Large intestine (tissue), 12 donors: ENCODE results near the gene PSMD10. TPM values are rescaled to one million over a fixed set of nuclear protein-coding genes. Genes with fewer than 3 reads are reported as not detected.

ENCODE experiments used
- DNase-seq, 2 donors: peaks; one replicate each; pipeline versions ENCODE4 v3.0.0 to v3.0.0-alpha.2; 2013
- H3K27ac ChIP-seq: one replicate; pipeline ENCODE4 v1.5.1; 2013; ENCODE audit warnings: low read length
- H3K27me3 ChIP-seq: 2 replicates; pipeline ENCODE4 v1.6.1; 2013; ENCODE audit warnings: low read length; ENCODE audit not compliant: control insufficient read depth, insufficient read depth
- H3K36me3 ChIP-seq: 2 replicates; pipeline ENCODE4 v1.6.1; 2013; ENCODE audit warnings: low read length; ENCODE audit not compliant: control insufficient read depth, insufficient read depth
- H3K4me1 ChIP-seq: one replicate; pipeline ENCODE4 v1.6.1; 2013; ENCODE audit warnings: low read length; ENCODE audit not compliant: control insufficient read depth, insufficient read depth
- H3K4me3 ChIP-seq: one replicate; pipeline ENCODE4 v1.5.1; 2013; ENCODE audit warnings: low read length
- H3K9me3 ChIP-seq: one replicate; pipeline ENCODE4 v1.6.1; 2013; ENCODE audit warnings: mild to moderate bottlenecking, low read depth, low read length, moderate library complexity; ENCODE audit not compliant: control insufficient read depth
- WGBS: methylation state at CpG from one replicate; pipeline ENCODE4 v1.1.5; 2013; ENCODE audit warnings: low lambda C conversion rate; ENCODE audit not compliant: insufficient coverage; 5-methylcytosine and 5-hydroxymethylcytosine counted together
- long read RNA-seq, 11 donors: transcript quantifications; one replicate each; lab custom pipeline, GENCODE V29; 2026
- polyA plus RNA-seq: library from polyadenylated mRNA; unstranded; fragments of 120-200 nt; gene quantifications from one replicate; pipeline ENCODE4 v1.2.1, GENCODE V29; 2013

PSMD10 gene, protein sequence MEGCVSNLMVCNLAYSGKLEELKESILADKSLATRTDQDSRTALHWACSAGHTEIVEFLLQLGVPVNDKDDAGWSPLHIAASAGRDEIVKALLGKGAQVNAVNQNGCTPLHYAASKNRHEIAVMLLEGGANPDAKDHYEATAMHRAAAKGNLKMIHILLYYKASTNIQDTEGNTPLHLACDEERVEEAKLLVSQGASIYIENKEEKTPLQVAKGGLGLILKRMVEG
- 57.8 TPM for polyA plus RNA-seq
- long read RNA-seq, donor 1, transcript PSMD10-201 (5 exons, 1,546 nt): major isoform, 23 of 26 reads
- long read RNA-seq, donor 1, partial matches to known transcripts: 0 of 26 reads
- long read RNA-seq, donor 1, other reads (novel, unspliced or antisense): 0 of 26 reads
- long read RNA-seq, donor 2, transcript PSMD10-204 (5 exons, 768 nt): minor isoform, 9 of 89 reads
- long read RNA-seq, donor 2, transcript PSMD10-201 (5 exons, 1,546 nt): major isoform, 51 of 89 reads
- long read RNA-seq, donor 2, partial matches to known transcripts: 18 of 89 reads
- long read RNA-seq, donor 2, other reads (novel, unspliced or antisense): 10 of 89 reads
- long read RNA-seq, donor 3, transcript PSMD10-201 (5 exons, 1,546 nt): major isoform, 58 of 98 reads
- long read RNA-seq, donor 3, partial matches to known transcripts: 29 of 98 reads
- long read RNA-seq, donor 3, other reads (novel, unspliced or antisense): 5 of 98 reads
- long read RNA-seq, donor 4, transcript PSMD10-201 (5 exons, 1,546 nt): major isoform, 8 of 8 reads
- long read RNA-seq, donor 4, partial matches to known transcripts: 0 of 8 reads
- long read RNA-seq, donor 4, other reads (novel, unspliced or antisense): 0 of 8 reads
- long read RNA-seq, donor 5, transcript PSMD10-201 (5 exons, 1,546 nt): major isoform, 25 of 33 reads
- long read RNA-seq, donor 5, partial matches to known transcripts: 5 of 33 reads
- long read RNA-seq, donor 5, other reads (novel, unspliced or antisense): 0 of 33 reads
- long read RNA-seq, donor 6, transcript PSMD10-201 (5 exons, 1,546 nt): major isoform, 33 of 35 reads
- long read RNA-seq, donor 6, partial matches to known transcripts: 0 of 35 reads
- long read RNA-seq, donor 6, other reads (novel, unspliced or antisense): 0 of 35 reads
- long read RNA-seq, donor 7, transcript PSMD10-201 (5 exons, 1,546 nt): major isoform, 16 of 18 reads
- long read RNA-seq, donor 7, partial matches to known transcripts: 0 of 18 reads
- long read RNA-seq, donor 7, other reads (novel, unspliced or antisense): 0 of 18 reads
- long read RNA-seq, donor 8, transcript PSMD10-201 (5 exons, 1,546 nt): major isoform, 57 of 94 reads
- long read RNA-seq, donor 8, partial matches to known transcripts: 36 of 94 reads
- long read RNA-seq, donor 8, other reads (novel, unspliced or antisense): 0 of 94 reads
- long read RNA-seq, donor 9, transcript PSMD10-201 (5 exons, 1,546 nt): major isoform, 47 of 82 reads
- long read RNA-seq, donor 9, transcript PSMD10-204 (5 exons, 768 nt): minor isoform, 8 of 82 reads
- long read RNA-seq, donor 9, partial matches to known transcripts: 19 of 82 reads
- long read RNA-seq, donor 9, other reads (novel, unspliced or antisense): 7 of 82 reads
- long read RNA-seq, donor 10, transcript PSMD10-201 (5 exons, 1,546 nt): major isoform, 29 of 51 reads
- long read RNA-seq, donor 10, transcript PSMD10-204 (5 exons, 768 nt): minor isoform, 6 of 51 reads
- long read RNA-seq, donor 10, partial matches to known transcripts: 11 of 51 reads
- long read RNA-seq, donor 10, other reads (novel, unspliced or antisense): 5 of 51 reads
- long read RNA-seq, donor 11, transcript PSMD10-201 (5 exons, 1,546 nt): major isoform, 24 of 31 reads
- long read RNA-seq, donor 11, partial matches to known transcripts: 0 of 31 reads
- long read RNA-seq, donor 11, other reads (novel, unspliced or antisense): 6 of 31 reads

GRCh38 chrX:108091264-108091877 is at the start of gene PSMD10, which contains the start of gene ATG4A:
Gene PSMD10, minus strand, starts transcription at chrX:108091542. Its CDS starts 22 bp downstream, at chrX:108091520.
Gene ATG4A, plus strand, starts transcription at chrX:108091778. Its CDS starts 49 bp downstream, at chrX:108091827.
- peaks cover 3% of the 10 kb centered on the region for H3K4me1 ChIP-seq
- no peaks in the 10 kb centered on the region for H3K9me3 ChIP-seq
- no CpG with 5 or more reads among the region's 47 CpGs for WGBS
- H3K4me3 ChIP-seq: peak within 1 kb of the TSS; percentile 73
- peak; percentile 96 to 97 for DNase-seq
- H3K36me3 ChIP-seq: peaks cover 10% of the 10 kb centered on the region
- peak within 1 kb of the TSS; percentile 85 for H3K27ac ChIP-seq
- no peaks in the 10 kb centered on the region for H3K27me3 ChIP-seq

DNA sequence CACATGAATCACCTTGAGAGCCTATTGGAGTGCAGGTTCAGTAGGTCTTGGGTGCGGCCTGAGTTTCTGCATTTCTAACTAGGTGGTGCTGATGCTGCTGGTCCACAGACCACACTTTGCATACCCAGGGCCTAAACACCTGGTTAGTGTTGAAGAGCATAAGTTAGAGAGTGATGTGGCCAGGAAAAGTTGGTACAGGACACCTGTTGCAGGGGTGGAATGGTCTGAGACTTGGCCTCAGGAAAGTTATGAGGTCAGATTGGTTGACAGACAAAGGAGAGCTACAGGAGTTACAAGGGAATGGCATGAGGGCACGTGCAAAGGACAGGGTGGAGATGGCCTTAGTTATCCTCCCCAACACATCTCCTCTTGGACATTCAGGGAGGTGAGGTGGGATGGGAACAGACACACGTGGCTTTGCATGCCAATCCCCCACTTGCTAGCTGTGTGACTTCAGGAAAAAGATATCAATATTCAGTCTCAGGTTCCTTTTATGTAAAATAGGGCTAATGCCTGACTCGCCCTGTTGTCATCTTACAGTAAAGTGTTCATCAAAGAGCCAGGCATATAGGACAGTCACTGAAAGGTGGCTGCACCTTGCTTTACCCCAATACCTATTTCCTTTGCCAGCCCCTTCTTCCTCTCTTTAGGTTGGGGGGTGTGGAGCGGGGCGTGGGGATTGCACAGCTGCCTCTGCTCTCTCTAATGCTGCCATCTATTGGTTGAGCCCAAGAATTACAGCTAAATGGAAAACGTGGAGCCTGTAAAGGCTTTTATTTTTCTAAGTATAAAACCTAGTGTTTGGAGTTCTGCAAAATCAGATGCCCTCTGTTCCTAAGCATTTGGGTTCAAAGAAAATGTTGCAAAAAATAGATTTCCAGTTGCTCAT is 47.7 kb upstream of the PSMD10 start:
- H3K36me3 ChIP-seq: peaks cover 20% of the 10 kb centered on the region
- no peak overlapping the region for H3K4me3 ChIP-seq
- no peaks in the 10 kb centered on the region for H3K4me1 ChIP-seq
- no peaks in the 10 kb centered on the region for H3K9me3 ChIP-seq
- H3K27ac ChIP-seq: no peak overlapping the region
- H3K27me3 ChIP-seq: no peaks in the 10 kb centered on the region
- no peak for DNase-seq
- WGBS: no CpG with 5 or more reads among the region's 7 CpGs

DNA sequence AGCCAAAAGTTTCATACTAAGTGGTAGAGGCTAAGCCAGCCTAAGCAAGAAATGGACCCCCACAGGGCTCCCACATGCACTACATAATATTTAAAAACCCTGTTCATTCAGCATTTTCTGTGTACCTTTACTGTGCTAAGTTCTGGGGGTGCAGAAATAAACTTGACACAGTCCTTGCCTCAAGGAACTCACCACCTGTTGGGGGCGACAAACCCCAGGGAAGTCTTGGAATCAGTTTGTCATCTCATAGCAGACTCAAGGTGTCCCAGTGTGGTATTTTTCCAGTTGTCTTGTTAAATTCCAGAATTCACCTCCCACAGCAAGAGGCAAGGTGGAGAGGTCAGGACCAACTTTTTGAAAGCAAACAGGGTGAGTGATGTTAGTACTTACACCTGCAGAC is 43.4 kb upstream of the PSMD10 start:
- no CpG with 5 or more reads among the region's 1 CpG for WGBS
- Histone ChIP-seq H3K9me3 (no peaks in the 10 kb centered on the region), H3K36me3 (peaks cover 26% of the 10 kb centered on the region), H3K4me3 (no peak overlapping the region), H3K27ac (no peak overlapping the region), H3K4me1 (no peaks in the 10 kb centered on the region), H3K27me3 (no peaks in the 10 kb centered on the region)
- no peak for DNase-seq

- WGBS: no CpG with 5 or more reads among the region's 2 CpGs
- no peaks in the 10 kb centered on the region for H3K27me3 ChIP-seq
- no peaks in the 10 kb centered on the region for H3K4me1 ChIP-seq
- DNase-seq: no peak
- H3K4me3 ChIP-seq: no peak overlapping the region
- H3K9me3 ChIP-seq: no peaks in the 10 kb centered on the region
- H3K27ac ChIP-seq: no peak overlapping the region
- H3K36me3 ChIP-seq: peaks cover 16% of the 10 kb centered on the region
These were observed 41.5 kb upstream of the PSMD10 start for GRCh38 chrX:108132876-108133275.

- Histone ChIP-seq H3K36me3 (peaks cover 16% of the 10 kb centered on the region), H3K4me1 (no peaks in the 10 kb centered on the region), H3K4me3 (no peak overlapping the region), H3K27me3 (no peaks in the 10 kb centered on the region), H3K9me3 (no peaks in the 10 kb centered on the region), H3K27ac (no peak overlapping the region)
- no peak for DNase-seq
- no CpG with 5 or more reads among the region's 8 CpGs for WGBS
These were observed 40.7 kb upstream of the PSMD10 start for GRCh38 chrX:108132034-108132433.

DNA sequence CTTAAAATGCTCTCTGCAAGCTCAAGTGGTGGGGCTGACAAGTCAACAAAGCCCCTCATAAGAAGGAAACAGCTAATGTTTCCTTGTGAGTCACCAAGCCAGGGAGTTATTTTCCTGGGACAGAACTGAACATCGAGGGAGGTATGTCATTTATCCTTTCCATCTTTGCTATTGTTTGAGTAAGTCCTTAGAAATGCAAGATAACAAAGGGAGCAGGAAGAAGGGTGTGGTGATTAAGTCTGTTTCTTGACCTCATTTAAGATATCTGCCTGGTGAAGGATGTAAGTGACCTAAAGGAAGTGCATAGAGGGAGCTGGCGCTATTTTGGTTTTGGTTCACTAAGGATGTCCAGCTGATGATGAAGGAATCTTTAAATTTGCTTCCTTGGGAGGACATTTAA is 40.1 kb upstream of the PSMD10 start:
- no CpG with 5 or more reads among the region's 2 CpGs for WGBS
- Histone ChIP-seq H3K4me1 (no peaks in the 10 kb centered on the region), H3K27me3 (no peaks in the 10 kb centered on the region), H3K4me3 (no peak overlapping the region), H3K27ac (no peak overlapping the region), H3K9me3 (no peaks in the 10 kb centered on the region), H3K36me3 (peaks cover 16% of the 10 kb centered on the region)
- DNase-seq: no peak

DNA sequence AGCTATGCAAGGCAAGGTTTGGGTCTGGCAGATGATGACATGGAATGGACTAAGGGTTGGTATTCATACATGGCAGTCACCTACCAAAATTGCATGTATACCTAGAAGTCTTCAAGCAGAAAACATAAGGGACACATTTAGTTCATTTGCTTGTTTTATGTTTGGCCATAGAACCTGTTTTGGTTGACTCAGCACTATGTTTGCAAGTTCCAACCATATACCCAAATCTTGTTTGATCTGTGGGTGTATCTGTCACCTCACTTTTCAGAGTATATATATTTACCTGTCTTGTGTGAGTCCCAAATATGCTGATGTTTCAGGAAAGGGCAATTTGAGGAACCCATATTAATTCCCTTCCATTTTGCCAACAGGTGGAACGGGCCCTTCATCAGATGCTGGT is 39.5 kb upstream of the PSMD10 start:
- Histone ChIP-seq H3K9me3 (no peaks in the 10 kb centered on the region), H3K36me3 (peaks cover 16% of the 10 kb centered on the region), H3K27me3 (no peaks in the 10 kb centered on the region), H3K27ac (no peak overlapping the region), H3K4me3 (no peak overlapping the region), H3K4me1 (no peaks in the 10 kb centered on the region)
- no CpG with 5 or more reads among the region's 1 CpG for WGBS
- DNase-seq: no peak

DNA sequence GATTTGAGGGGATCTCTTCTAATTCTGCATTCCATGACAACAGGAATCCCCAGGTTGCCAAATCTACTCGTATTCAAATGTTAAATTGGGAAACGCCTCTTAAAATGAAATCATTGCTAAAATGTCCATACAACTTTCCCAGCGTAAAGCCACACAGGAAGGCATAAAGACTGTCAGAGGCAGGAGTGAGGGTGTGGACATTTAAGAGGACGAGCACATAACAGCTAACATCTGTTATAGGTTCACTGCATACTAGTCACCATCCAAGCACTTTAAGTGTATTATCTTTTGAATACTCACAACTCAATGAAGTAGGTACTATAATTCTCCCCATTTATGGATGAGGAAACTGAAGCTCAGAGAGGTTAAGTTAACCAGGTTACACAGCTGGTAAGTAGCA is 35.8 kb upstream of the PSMD10 start:
- Histone ChIP-seq H3K27ac (peak overlapping the region; percentile 62), H3K36me3 (peaks cover 6% of the 10 kb centered on the region), H3K4me3 (no peak overlapping the region), H3K4me1 (no peaks in the 10 kb centered on the region), H3K27me3 (no peaks in the 10 kb centered on the region), H3K9me3 (no peaks in the 10 kb centered on the region)
- WGBS: no CpG with 5 or more reads among the region's 4 CpGs
- DNase-seq: no peak
